Spleen (tissue), 11 donors: ENCODE results near the gene ABT1. TPM values are rescaled to one million over a fixed set of nuclear protein-coding genes. Genes with fewer than 3 reads are reported as not detected.

Experiments used
- DNase-seq: peaks from one replicate; pipeline ENCODE4 v3.0.0-alpha.2; 2020
- H3K27ac ChIP-seq, 8 donors: fragments of 200-600 bp; sonication (generic) in 7 of 8; 1 replicate in 4 of 8; 2 replicates in 4 of 8; pipeline versions ENCODE4 v1.5.0 to v1.8.0; 2016 to 2021; ENCODE audit warnings: inconsistent platforms in 4 of 8, mild to moderate bottlenecking in 4 of 8, moderate library complexity in 1 of 8
- H3K27me3 ChIP-seq, 7 donors: fragments of 200-600 bp; sonication (generic) in 6 of 7; replicated peaks in 1 of 7; 1 replicate in 4 of 7; 2 replicates in 3 of 7; pipeline versions ENCODE4 v1.5.0 to v1.8.0; 2016 to 2021; ENCODE audit warnings: inconsistent platforms in 3 of 7, mild to moderate bottlenecking in 1 of 7
- H3K36me3 ChIP-seq, 6 donors: fragments of 200-600 bp; sonication (generic) in 5 of 6; 1 replicate in 4 of 6; 2 replicates in 2 of 6; pipeline versions ENCODE4 v1.5.0 to v1.8.0; 2016 to 2021; ENCODE audit warnings: inconsistent platforms in 2 of 6
- H3K4me1 ChIP-seq, 6 donors: fragments of 200-600 bp; sonication (generic) in 5 of 6; 1 replicate in 3 of 6; 2 replicates in 3 of 6; pipeline versions ENCODE4 v1.5.0 to v1.8.0; 2016 to 2021; ENCODE audit warnings: inconsistent platforms in 3 of 6
- H3K4me3 ChIP-seq, 8 donors: fragments of 200-600 bp; sonication (generic) in 7 of 8; 1 replicate in 4 of 8; 2 replicates in 4 of 8; pipeline versions ENCODE4 v1.5.0 to v1.8.0; 2016 to 2021; ENCODE audit warnings: inconsistent platforms in 4 of 8, mild to moderate bottlenecking in 4 of 8, moderate library complexity in 2 of 8
- H3K9me3 ChIP-seq, 8 donors: fragments of 200-600 bp; sonication (generic) in 7 of 8; 1 replicate in 4 of 8; 2 replicates in 4 of 8; pipeline versions ENCODE4 v1.5.0 to v1.8.0; 2016 to 2021; ENCODE audit warnings: inconsistent platforms in 4 of 8
- POLR2A ChIP-seq, 3 donors: fragments of 450-650 bp; IDR thresholded peaks; one replicate each; pipeline ENCODE4 v1.5.1; 2017; ENCODE audit warnings: antibody characterized with exemption in 3 of 3, mild to moderate bottlenecking in 1 of 3
- POLR2AphosphoS5 ChIP-seq, 3 donors: sonication (generic); formaldehyde crosslinking; IDR thresholded peaks; one replicate each; pipeline ENCODE4 v1.5.1; 2017; ENCODE audit warnings: antibody characterized with exemption in 3 of 3
- WGBS, 5 donors: extraction: QIAGEN DNeasy Blood & Tissue Kit in 3 of 5; methylation state at CpG; one replicate each; pipeline versions ENCODE4 v1.1.5 to v1.1.7; 2013 to 2018; 5-methylcytosine and 5-hydroxymethylcytosine counted together
- intact Hi-C: fragments of 100-400 bp; cut with DNase I; formaldehyde crosslinking; loops from one replicate; pipeline ENCODE4 v1.15.0; 2023; ENCODE audit warnings: low total_unique reads
- polyA plus RNA-seq, 3 donors: library from polyadenylated mRNA; stranded (reverse); fragments of 200-250 nt; gene quantifications; one replicate each; pipeline ENCODE4 v1.2.1, GENCODE V29; 2013
- total RNA-seq, 7 donors: library from RNA; depleted of rRNA in 3 of 7; stranded (reverse); fragments of >200 nt in 3 of 7; fragmentation: NEBNext Ultra II Directional in 4 of 7; extraction: Animal tissue kit (Norgen Biotek cat#: 25700) in 4 of 7; gene quantifications; one replicate each; pipeline versions ENCODE4 v1.1.0 to v1.2.1, GENCODE V29; 2016 to 2021
- TF ChIP-seq, protein P1 (sequence below), 11 experiments: fragments of 200-600 bp in 7 of 11; fragments of 450-650 bp in 4 of 11; sonication (generic) in 4 of 11; IDR thresholded peaks in 8 of 11; conservative IDR thresholded peaks in 3 of 11; 1 replicate in 7 of 11; 2 replicates in 4 of 11; pipeline versions ENCODE4 v1.4.0 to v1.8.0; 2016 to 2021; ENCODE audit warnings: antibody characterized with exemption in 11 of 11, inconsistent platforms in 4 of 11, mild to moderate bottlenecking in 1 of 11
- donor health status: healthy with polysubstance abuse.
- donor health status: DM: no; HTN: no; CAD: no; lungs with moderate emphysema.
- donor health status: DM: no; HTN: no; CAD: no.
- donor health status: Bipolar disorder and iron deficiency.
- donor health status: healthy.
- donor health status: DM: no; HTN: no; CAD: no.
- donor health status: DM: yes; HTN: yes; CAD: no.

Gene ABT1
- total and polyA plus RNA-seq, 10 donors, result 14.9 to 26.2 (median 19.5) TPM

DNA sequence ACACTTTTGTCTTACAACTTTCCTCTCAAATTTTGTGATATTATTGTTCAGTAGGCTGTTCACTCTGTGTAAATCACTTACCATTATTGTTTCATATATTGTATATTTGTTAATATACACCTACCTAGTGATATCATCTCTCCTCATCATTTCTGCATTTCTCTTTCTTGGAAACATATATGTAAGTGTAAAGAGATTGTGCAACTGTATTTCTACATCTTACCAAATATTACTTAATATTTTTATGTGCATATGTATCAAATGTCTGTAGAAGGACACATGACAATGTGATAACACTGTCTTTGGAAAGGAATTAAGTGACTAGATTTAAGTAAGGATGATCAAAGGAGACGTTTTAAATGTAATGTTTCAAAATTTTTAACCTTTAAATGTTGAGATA lies 32.6 kb downstream of the ABT1 start:
- DNase-seq, result no peak
- Histone ChIP-seq H3K4me1 (no peaks in the 10 kb centered on the region), H3K4me3 (no peak overlapping the region), H3K27me3 (no peaks in the 10 kb centered on the region), H3K36me3 (peaks cover 0 to 13% (median 2%) of the 10 kb centered on the region in 6 donors), H3K27ac (no peak overlapping the region), H3K9me3 (peaks cover 0 to 31% (median 12%) of the 10 kb centered on the region in 8 donors)
- intact Hi-C loops, result no loop called here
- WGBS, 5 donors, result 38 to 65% (median 48%) methylated on average over 1 of the region's 1 CpG
- TF ChIP-seq, protein P1, sequence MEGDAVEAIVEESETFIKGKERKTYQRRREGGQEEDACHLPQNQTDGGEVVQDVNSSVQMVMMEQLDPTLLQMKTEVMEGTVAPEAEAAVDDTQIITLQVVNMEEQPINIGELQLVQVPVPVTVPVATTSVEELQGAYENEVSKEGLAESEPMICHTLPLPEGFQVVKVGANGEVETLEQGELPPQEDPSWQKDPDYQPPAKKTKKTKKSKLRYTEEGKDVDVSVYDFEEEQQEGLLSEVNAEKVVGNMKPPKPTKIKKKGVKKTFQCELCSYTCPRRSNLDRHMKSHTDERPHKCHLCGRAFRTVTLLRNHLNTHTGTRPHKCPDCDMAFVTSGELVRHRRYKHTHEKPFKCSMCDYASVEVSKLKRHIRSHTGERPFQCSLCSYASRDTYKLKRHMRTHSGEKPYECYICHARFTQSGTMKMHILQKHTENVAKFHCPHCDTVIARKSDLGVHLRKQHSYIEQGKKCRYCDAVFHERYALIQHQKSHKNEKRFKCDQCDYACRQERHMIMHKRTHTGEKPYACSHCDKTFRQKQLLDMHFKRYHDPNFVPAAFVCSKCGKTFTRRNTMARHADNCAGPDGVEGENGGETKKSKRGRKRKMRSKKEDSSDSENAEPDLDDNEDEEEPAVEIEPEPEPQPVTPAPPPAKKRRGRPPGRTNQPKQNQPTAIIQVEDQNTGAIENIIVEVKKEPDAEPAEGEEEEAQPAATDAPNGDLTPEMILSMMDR (IDR thresholded peaks at IDR 0.05 in 8 of 11, conservative IDR thresholded peaks at IDR 0.05 in 3 of 11), result no peak
- TF ChIP-seq POLR2AphosphoS5 (IDR thresholded peaks at IDR 0.05) (no peak), POLR2A (IDR thresholded peaks at IDR 0.05) (no peak)

DNA sequence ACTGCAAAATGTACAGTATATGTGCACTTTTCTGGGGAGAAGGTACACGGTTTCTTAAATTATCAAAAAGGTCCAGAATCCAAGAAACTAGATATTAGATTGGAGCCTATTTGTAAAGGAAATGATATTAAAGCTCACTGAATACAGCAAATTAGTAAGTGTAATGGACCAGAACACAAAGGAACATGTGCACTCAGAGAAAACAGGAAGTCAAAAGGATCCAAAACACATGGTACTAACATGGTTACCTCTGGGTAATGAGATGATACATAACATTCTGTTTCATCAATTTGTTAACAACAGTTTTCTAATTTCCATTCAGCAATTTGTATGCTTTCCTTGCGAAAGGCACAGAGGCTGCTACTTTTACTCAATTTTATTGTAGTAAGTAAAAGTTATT lies 44.1 kb downstream of the ABT1 start:
- WGBS, 5 donors, result 91 to 100% (median 97%) methylated on average over 2 of the region's 2 CpGs
- DNase-seq, result no peak
- intact Hi-C loops, result no loop called here
- peaks cover 9 to 81% (median 62%) of the 10 kb centered on the region in 8 donors for H3K9me3 ChIP-seq
- H3K27ac ChIP-seq, result no peak overlapping the region
- peaks cover 23 to 89% (median 59%) of the 10 kb centered on the region in 6 donors for H3K36me3 ChIP-seq
- H3K4me1 ChIP-seq, result no peaks in the 10 kb centered on the region
- H3K27me3 ChIP-seq, result no peaks in the 10 kb centered on the region
- no peak overlapping the region for H3K4me3 ChIP-seq
- TF ChIP-seq POLR2AphosphoS5 (IDR thresholded peaks at IDR 0.05) (no peak), POLR2A (IDR thresholded peaks at IDR 0.05) (no peak)
- TF ChIP-seq, protein P1 (IDR thresholded peaks at IDR 0.05 in 8 of 11, conservative IDR thresholded peaks at IDR 0.05 in 3 of 11), result no peak

DNA sequence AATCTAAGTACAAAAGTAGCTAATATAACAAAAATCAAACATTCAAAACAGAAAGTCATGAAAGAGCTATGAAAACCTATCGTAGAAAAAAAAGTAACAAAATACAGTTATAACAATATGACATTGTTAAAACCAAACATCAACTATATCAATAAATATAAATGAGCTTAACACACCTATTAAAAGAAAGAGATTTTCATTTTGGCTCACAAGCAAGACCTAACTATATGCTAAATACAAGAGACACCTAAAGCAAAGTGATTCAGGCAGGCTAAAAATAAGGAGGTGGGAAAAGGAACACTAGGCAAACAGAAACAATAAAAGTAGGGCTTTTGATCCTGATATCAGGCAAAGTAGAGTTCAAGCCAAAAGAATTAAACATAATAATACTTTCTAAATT lies 49.3 kb downstream of the ABT1 start:
- Histone ChIP-seq H3K9me3 (peaks cover 5 to 97% (median 67%) of the 10 kb centered on the region in 8 donors), H3K4me3 (no peak overlapping the region), H3K27ac (no peak overlapping the region), H3K27me3 (no peaks in the 10 kb centered on the region), H3K36me3 (peaks cover 13 to 88% (median 38%) of the 10 kb centered on the region in 6 donors), H3K4me1 (no peaks in the 10 kb centered on the region)
- no peak for DNase-seq
- TF ChIP-seq, protein P1 (IDR thresholded peaks at IDR 0.05 in 8 of 11, conservative IDR thresholded peaks at IDR 0.05 in 3 of 11), result no peak
- no peak for TF ChIP-seq POLR2AphosphoS5 (IDR thresholded peaks at IDR 0.05)
- no peak for TF ChIP-seq POLR2A (IDR thresholded peaks at IDR 0.05)
- 92 to 98% (median 97%) methylated on average over 1 of the region's 1 CpG for WGBS, 5 donors
- intact Hi-C loops, result no loop called here

Other genes with a start within 250 kb of the ABT1 start
- gene BTN3A2, start 231.8 kb upstream of the ABT1 start, total RNA-seq, result 100 to 1,000 TPM in 6 of 7 donors, 10 to 100 TPM in 1; 78.9 to 157 (median 136) TPM
- 10 to 100 TPM; 41.0 to 52.6 (median 42.4) TPM for gene BTN3A2, start 231.8 kb upstream of the ABT1 start, polyA plus RNA-seq
- 10 to 100 TPM; 21.1 to 41.0 (median 38.1) TPM for gene BTN2A2, start 213.8 kb upstream of the ABT1 start, total RNA-seq
- gene BTN2A2, start 213.8 kb upstream of the ABT1 start, polyA plus RNA-seq, result 10 to 100 TPM; 13.3 to 15.9 (median 15.0) TPM
- 100 to 1,000 TPM in 6 of 7 donors, 10 to 100 TPM in 1; 90.1 to 142 (median 109) TPM for gene BTN3A1, start 194.7 kb upstream of the ABT1 start, total RNA-seq
- 10 to 100 TPM; 25.1 to 40.4 (median 34.1) TPM for gene BTN3A1, start 194.7 kb upstream of the ABT1 start, polyA plus RNA-seq
- gene BTN3A3, start 156.4 kb upstream of the ABT1 start, total RNA-seq, result 100 to 1,000 TPM in 2 of 7 donors, 10 to 100 TPM in 5; 82.8 to 128 (median 89.5) TPM
- gene BTN3A3, start 156.4 kb upstream of the ABT1 start, polyA plus RNA-seq, result 10 to 100 TPM; 20.0 to 26.8 (median 22.3) TPM
- 10 to 100 TPM; 31.7 to 50.8 (median 41.4) TPM for gene BTN2A1, start 139.0 kb upstream of the ABT1 start, total RNA-seq
- gene BTN2A1, start 139.0 kb upstream of the ABT1 start, polyA plus RNA-seq, result 10 to 100 TPM; 17.0 to 31.4 (median 29.8) TPM
- gene BTN1A1, start 96.7 kb upstream of the ABT1 start, total RNA-seq, result 1 to 10 TPM in 1 of 7 donors, under 1 TPM in 6; 0.23 to 1.1 (median 0.32) TPM
- under 1 TPM; 0.33 to 0.58 (median 0.39) TPM for gene BTN1A1, start 96.7 kb upstream of the ABT1 start, polyA plus RNA-seq
- gene HMGN4, start 58.6 kb upstream of the ABT1 start, total RNA-seq, result 10 to 100 TPM; 47.2 to 68.4 (median 58.2) TPM
- 10 to 100 TPM; 33.3 to 52.0 (median 51.4) TPM for gene HMGN4, start 58.6 kb upstream of the ABT1 start, polyA plus RNA-seq
- gene ZNF322, start 62.8 kb downstream of the ABT1 start, total RNA-seq, result 10 to 100 TPM; 19.1 to 25.9 (median 22.2) TPM
- 1 to 10 TPM; 6.1 to 8.0 (median 6.4) TPM for gene ZNF322, start 62.8 kb downstream of the ABT1 start, polyA plus RNA-seq